ENCODE results near the gene PNP.

PNP gene

GRCh38 chr14:20454516-20455354 is 14.5 kb upstream of the PNP start, which contains the start of the genes APEX1 and OSGEP (continued):
- no peak; the same call in none of the 2 replicates for TF ChIP-seq PRDM10 (tag by site-specific recombination; IDR thresholded peaks at IDR 0.05)
- TF ChIP-seq, protein P1, sequence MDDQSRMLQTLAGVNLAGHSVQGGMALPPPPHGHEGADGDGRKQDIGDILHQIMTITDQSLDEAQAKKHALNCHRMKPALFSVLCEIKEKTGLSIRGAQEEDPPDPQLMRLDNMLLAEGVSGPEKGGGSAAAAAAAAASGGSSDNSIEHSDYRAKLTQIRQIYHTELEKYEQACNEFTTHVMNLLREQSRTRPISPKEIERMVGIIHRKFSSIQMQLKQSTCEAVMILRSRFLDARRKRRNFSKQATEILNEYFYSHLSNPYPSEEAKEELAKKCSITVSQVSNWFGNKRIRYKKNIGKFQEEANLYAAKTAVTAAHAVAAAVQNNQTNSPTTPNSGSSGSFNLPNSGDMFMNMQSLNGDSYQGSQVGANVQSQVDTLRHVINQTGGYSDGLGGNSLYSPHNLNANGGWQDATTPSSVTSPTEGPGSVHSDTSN (CRISPR knock-in tag; IDR thresholded peaks at IDR 0.05): peak; percentile 24; the same call in 1 of the 2 replicates
- peak; percentile 70; the same call in 1 of the 2 replicates for TF ChIP-seq ZNF76 (tag by site-specific recombination; IDR thresholded peaks at IDR 0.05; ENCODE audit: borderline replicate concordance, low read depth)
- peak; percentile 61; the same call in 1 of the 2 replicates for TF ChIP-seq ZEB2 (tag by site-specific recombination; IDR thresholded peaks at IDR 0.05)
- TF ChIP-seq ZNF114 (tag by site-specific recombination; IDR thresholded peaks at IDR 0.05): no peak
- peak; percentile 85 for TF ChIP-seq ZNF24 (tag by site-specific recombination; IDR thresholded peaks at IDR 0.05)
- TF ChIP-seq ZNF561 (tag by site-specific recombination; IDR thresholded peaks at IDR 0.05; ENCODE audit: borderline replicate concordance): peak; percentile 31; the same call in 1 of the 2 replicates
- peak; percentile 42; the same call in 1 of the 2 replicates for TF ChIP-seq KLF1 (tag by site-specific recombination; IDR thresholded peaks at IDR 0.05)
- TF ChIP-seq, protein P2, sequence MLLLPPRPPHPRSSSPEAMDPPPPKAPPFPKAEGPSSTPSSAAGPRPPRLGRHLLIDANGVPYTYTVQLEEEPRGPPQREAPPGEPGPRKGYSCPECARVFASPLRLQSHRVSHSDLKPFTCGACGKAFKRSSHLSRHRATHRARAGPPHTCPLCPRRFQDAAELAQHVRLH (tag by site-specific recombination; IDR thresholded peaks at IDR 0.05): peak; percentile 62; the same call in 1 of the 2 replicates
- TF ChIP-seq ZNF629 (tag by site-specific recombination; IDR thresholded peaks at IDR 0.05): peak; percentile 90
- TF ChIP-seq SP7 (tag by site-specific recombination; IDR thresholded peaks at IDR 0.05): peak; percentile 79
- TF ChIP-seq, protein P3, sequence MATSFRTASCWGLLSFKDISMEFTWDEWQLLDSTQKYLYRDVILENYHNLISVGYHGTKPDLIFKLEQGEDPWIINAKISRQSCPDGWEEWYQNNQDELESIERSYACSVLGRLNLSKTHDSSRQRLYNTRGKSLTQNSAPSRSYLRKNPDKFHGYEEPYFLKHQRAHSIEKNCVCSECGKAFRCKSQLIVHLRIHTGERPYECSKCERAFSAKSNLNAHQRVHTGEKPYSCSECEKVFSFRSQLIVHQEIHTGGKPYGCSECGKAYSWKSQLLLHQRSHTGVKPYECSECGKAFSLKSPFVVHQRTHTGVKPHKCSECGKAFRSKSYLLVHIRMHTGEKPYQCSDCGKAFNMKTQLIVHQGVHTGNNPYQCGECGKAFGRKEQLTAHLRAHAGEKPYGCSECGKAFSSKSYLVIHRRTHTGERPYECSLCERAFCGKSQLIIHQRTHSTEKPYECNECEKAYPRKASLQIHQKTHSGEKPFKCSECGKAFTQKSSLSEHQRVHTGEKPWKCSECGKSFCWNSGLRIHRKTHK (tag by site-specific recombination; IDR thresholded peaks at IDR 0.05): no peak
- peak; percentile 85 for TF ChIP-seq ZBTB48 (tag by site-specific recombination; IDR thresholded peaks at IDR 0.05)
- peak; percentile 67 for TF ChIP-seq ZNF10 (tag by site-specific recombination; IDR thresholded peaks at IDR 0.05)
- peak; percentile 96 for TF ChIP-seq OVOL3 (tag by site-specific recombination; IDR thresholded peaks at IDR 0.05)
- TF ChIP-seq ZNF394 (tag by site-specific recombination; IDR thresholded peaks at IDR 0.05; ENCODE audit: borderline replicate concordance): peak; percentile 50; the same call in 1 of the 2 replicates
- TF ChIP-seq ZBTB1 (tag by site-specific recombination; IDR thresholded peaks at IDR 0.05): 0 out of 2 replicates have a peak, but pooled peaks have one; percentile 29
- TF ChIP-seq PATZ1 (tag by site-specific recombination; IDR thresholded peaks at IDR 0.05): peak; percentile 81
- 0 out of 2 replicates have a peak, but pooled peaks have one; percentile 7 for TF ChIP-seq ZNF704 (tag by site-specific recombination; IDR thresholded peaks at IDR 0.05)
- TF ChIP-seq ZNF555 (tag by site-specific recombination; conservative IDR thresholded peaks at IDR 0.05): no peak
- TF ChIP-seq KLF10 (tag by site-specific recombination; IDR thresholded peaks at IDR 0.05): peak; percentile 67; the same call in 1 of the 2 replicates
- TF ChIP-seq ZBTB11 (tag by site-specific recombination; conservative IDR thresholded peaks at IDR 0.05; ENCODE audit: low read depth): peak; percentile 98
- peak; percentile 64 for TF ChIP-seq ZBTB8A (tag by site-specific recombination; IDR thresholded peaks at IDR 0.05)
- 0 out of 2 replicates have a peak, but pooled peaks have one; percentile 10 for TF ChIP-seq OSR2 (tag by site-specific recombination; IDR thresholded peaks at IDR 0.05)
- TF ChIP-seq ZNF266 (tag by site-specific recombination; IDR thresholded peaks at IDR 0.05; ENCODE audit: low read depth): no peak

Measured in HEK293 (cell line).